Renal cortex interstitium (tissue), 11 donors: ENCODE results near the gene WDR4. TPM values are rescaled to one million over a fixed set of nuclear protein-coding genes. Genes with fewer than 3 reads are reported as not detected.
"Not testable (repeated sequence)": the region's sequence is repeated elsewhere in the genome, so short reads cannot be mapped to it uniquely, and the experiment has no call there.

Experiments
- DNase-seq, 11 donors: peaks; one replicate each; pipeline ENCODE4 v3.0.0-alpha.2; 2013; ENCODE audit warnings: low read depth in 9 of 11, low spot score in 4 of 11; ENCODE audit errors: extremely low read depth in 1 of 11
- polyA plus RNA-seq, 3 donors: library from polyadenylated mRNA; unstranded; fragments of 120-200 nt; gene quantifications; one replicate each; pipeline ENCODE4 v1.2.1, GENCODE V29; 2013; ENCODE audit not compliant: insufficient read length in 3 of 3

Gene WDR4
- polyA plus RNA-seq, 3 donors = 7.4 to 12.6 (median 12.4) TPM

DNA sequence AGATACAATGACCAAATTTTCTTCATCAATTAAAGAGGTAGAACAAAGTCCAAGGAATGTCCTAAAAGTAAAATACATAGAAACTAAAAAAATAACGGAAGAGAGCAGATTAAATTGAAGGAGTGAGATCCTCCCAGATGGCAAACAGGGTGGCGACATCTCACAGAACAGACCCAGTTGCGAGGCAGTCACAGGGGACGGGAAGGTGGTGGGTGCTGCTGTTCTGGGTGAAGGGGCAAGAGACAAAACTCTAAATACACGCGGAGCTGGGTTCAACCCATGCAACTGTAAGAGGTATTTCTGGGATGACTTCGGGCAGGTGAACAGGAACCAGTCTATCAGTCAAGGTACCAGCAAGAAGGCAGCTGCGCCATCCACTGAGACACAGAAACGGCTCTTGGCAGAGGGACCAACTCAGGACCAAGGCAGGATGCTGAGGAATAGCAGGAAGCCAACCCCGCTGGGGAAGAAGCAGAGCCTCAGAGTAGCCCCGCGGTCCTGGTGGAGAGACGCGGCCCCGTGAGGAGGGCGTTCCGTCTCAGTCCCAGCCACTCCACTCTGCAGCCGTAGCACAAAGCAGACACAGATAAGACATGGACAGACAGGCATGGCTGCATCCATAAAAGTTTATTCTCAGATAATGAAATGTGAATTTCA, 32.2 kb downstream of the WDR4 start:
- no peak for DNase-seq

DNA sequence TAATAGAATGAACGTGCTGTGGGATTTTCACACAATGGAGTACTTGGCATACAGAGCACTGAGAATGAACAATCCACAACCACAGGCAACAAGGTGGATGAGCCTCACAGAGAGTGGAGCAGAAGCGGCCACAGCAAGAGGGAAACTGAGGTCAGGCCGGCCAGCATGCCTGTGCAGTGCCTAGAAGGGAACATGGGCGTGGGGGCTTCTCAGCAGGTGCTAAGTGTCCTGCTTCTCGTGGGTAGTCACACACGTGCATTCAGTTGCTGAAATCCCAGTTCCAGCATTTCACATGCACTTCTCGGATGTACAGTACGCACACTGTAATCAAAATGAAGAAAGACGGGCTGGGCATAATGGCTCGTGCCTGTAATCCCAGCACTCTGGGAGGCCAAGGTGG, 33.1 kb downstream of the WDR4 start:
- no peak for DNase-seq

DNA sequence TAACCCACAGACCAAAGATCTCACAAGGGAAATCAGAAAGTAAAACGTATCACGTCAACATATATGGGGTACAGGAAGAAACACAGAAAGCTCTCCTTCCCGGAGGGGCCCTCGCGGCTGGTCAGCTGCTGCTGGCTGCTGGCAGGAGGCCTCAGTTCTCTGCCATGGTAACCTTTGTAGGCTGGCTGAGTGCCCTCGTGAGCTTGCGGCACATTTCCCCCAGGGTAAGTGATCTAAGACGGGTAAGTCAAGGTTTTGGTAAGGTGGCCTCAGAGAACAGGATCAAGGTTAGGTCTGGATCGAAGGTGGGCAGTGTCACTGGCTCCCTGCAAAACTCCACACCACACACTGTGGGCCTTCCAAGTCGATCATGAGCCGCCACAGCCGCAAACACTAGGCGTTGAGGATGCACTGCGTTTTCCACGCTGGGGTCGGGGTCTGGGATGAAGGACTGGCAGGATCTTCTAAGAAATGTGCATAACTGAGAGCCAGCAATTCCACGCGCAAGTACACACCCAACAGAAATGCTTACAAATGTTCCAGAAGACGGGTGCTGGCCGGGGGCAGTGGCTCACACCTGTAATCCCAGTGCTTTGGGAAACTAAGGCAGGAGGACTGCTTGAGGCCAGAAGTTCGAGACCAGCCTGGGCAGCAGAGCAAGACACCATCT, 33.9 kb downstream of the WDR4 start:
- no peak for DNase-seq

DNA sequence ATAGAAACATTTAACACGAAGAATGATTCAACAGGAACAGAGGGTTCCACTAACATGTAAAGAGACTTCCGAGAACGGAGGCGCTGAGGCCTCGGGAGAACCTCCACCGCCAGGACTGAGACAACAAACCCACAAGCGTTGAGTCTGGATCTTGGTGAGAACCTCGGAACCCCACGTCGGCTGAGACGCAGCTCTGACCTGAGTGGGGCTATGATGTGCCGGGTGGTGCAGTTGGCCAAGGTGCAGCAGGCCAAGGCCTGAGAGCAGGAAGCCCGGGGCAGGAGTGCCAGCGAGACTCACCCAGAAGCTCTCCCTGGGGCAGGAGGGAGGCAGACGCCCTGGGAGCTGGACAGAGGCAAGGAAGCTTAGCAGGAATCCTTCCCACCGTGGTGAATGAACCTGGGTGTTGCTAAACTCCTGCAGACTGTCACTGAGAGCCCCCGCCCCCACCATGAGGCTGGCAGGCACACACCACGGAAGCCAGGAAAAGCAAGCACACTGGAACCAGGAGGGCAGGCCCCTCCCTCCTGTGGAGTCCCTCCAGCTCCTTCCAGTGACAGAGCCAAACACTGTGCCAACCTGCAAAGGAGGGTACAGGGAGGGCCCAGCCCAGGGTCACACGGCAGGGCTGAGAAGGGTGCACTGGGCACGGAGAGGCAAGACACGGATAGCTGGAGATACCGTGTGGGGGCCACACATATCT, 34.8 kb downstream of the WDR4 start:
- DNase-seq = no peak

DNA sequence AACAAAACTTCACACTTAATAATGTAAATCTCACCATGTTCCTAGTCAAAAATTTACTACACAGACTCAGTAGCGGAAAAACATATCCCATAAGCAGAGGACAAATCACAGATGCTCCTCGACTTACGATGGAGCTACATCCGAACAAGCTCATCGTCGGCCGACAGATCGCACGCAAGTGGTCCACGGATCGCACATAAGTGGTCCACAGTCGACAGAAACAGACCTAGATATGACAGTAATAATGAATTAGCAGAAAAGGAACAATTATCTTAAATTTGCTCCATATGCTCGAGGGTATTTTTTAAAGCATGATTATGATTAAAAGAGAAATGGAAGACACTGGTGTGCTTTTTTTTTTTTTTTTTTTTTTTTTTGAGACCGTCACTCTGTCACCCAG, 36.3 kb downstream of the WDR4 start:
- DNase-seq = no peak

DNA sequence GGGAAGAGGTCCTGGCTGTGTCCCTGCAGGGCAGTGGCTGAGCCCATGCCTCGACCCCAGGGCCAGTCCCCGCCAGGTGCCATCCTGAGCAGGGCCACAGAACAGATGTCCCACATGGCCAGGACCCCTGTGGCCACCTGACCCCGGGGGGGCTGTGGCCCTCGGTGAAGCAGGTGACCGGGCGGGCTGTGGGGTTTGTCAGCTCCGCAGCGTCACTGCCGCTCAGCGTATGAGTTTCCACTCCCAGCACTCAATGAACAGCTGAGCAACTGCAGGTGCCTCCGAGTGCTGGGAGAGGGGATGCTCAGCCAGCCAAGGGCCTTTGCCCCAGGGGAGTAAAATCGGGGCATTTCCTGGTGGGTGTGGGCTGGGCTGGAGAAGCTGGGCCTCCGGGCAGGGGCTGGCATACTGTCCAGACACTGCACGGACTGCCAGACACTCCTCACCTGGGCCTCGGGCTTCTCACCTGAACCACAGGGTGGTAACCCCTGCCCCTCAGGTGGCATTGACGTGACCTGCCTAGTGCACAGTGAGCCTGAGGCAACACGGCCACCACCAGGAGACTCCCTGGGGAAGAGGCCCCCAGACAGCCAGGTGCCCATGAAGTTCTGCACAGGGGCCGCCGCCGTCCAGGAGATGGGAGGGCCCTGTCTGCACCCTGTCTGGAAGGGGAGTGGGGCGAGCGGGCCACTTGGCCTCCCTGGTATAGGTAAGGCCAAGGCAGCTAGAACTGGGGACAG, 37.3 kb downstream of the WDR4 start:
- DNase-seq = not testable (repeated sequence)

DNA sequence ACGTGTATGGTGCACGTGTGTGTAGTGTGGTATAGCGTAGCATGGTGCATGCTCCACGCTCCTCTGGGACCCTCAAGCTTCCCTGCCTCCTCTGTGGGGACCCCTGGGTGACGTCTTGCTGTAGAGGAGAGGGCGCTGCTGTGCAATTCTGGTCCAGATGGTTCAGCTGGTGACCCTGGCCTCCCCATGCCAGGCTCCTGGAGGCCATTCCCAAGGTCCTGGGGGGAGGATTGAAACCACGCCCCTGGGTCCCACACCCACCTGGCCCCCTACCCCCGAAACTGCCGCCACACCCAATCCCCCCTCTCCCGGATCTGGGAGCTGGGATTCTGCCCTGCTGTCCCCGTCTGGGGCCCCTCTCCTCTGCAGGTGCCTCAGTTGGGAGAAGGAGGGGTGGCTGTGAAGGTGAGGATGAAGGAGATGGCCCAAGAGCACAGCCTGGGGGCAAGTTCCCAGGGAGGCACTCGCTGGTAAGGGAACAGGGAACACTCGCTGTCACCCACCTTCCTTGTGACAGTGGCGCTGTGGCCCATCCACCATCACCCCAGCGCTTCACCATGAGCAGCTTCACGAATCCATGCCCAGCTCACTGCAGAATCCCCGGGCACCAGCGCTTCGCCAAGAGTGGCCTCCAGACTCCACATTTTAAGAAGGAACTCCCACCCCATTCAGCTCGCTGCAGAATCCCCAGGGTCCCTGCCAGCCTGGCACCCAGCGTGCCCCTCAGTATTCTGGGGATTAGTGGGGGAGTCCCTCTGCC, 38.0 kb downstream of the WDR4 start:
- no peak for DNase-seq

DNA sequence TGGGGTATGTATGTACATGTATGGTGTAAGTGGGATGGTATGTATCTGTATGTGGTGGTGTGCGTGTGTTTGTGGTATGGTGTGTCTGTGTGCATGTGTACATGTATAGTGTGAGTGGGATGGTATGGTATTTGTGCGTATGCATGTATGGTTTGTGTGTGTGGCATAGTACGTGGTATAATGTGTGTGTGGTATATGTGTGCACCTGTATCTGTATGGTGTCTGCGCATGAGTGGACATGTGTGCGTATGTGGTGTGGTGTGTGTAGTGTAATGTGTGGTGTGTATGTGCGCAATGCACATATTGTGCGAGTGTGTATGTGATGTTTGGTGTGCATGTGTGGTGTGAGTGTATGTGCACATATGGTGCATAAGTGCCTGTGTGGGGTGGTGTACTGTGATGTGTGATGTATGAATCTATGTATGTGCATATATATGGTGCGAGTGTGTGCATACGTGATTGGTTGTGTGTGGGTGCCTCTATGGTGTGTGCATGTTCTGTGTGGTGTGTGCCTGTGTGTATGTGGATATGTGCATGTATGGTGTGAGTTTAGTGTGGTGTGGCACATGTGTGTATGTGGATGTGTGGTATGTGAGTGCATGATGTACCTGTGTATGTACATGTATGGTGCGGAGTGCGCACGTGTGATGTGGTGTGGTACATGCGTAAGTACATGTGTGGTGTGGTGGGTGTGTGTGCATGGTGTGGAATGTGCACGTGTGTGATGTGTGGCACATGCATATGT, 38.8 kb downstream of the WDR4 start:
- no peak for DNase-seq

DNA sequence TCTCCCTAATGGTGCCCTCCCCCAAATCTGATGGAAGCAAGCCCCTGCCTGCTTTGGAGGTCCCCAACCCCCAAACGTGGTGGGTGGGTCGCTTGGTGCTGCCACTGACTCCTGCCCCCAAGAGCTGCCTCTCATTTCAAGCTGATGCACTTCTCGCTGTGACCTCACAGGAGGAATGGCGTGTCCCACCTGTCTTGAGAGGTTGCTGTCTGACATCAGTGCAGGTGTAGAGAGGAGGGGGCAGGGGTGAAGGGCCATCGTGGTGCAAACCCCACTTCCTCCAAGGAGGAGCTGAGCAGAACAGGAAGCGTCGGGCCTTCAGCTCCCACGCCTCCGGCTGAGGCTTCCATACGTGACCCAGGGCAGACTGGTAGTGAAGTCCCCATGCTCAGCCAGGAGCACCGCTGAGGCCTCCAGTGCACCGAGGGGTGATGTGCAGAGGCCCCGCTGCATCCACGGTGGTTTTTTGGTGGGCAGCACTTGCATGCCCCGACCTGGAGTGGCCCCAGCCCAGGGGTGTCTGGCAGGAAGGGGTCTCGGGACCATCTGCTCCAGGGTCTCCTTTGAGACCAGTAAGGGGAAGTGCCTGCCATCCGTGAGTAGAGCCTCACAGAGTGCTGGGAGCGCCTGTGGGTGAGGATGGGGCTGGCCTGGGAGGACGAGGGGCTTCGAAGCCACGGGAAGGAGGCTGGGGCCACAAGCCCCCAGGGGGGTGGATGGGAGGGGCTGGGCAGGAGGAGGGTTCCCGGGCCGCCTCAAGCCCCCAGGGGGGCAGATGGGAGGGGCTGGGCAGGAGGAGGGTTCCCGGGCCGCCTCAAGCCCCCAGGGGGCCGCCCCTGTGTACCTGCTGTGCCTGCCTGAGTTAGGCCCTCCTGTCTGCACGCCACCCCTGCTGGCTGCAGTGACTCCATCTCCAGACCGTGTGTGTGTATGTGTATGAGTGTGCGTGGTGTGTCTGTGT, 39.8 kb downstream of the WDR4 start:
- no peak for DNase-seq

DNA sequence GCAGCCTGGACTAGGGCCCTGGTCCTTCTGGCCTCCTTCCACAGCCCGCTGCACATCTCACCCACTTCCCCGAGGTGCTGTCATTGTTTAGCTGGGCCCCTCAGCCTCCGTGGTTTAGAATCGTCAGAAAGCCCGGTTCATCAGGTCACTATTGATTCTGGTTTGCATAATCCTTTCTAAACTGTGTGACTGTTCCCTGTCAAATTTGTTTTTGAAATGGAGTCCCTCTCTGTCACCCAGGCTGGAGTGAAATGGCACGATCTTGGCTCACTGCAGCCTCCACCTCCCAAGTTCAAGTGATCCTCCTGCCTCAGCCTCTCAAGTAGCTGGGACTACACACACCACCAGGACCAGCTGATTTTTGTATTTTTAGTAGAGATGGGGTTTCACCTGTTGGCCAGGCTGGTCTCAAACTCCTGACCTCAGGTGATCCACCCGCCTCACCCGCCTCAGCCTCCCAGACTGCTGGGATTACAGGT, 41.1 kb downstream of the WDR4 start:
- DNase-seq = not testable (repeated sequence)

DNA sequence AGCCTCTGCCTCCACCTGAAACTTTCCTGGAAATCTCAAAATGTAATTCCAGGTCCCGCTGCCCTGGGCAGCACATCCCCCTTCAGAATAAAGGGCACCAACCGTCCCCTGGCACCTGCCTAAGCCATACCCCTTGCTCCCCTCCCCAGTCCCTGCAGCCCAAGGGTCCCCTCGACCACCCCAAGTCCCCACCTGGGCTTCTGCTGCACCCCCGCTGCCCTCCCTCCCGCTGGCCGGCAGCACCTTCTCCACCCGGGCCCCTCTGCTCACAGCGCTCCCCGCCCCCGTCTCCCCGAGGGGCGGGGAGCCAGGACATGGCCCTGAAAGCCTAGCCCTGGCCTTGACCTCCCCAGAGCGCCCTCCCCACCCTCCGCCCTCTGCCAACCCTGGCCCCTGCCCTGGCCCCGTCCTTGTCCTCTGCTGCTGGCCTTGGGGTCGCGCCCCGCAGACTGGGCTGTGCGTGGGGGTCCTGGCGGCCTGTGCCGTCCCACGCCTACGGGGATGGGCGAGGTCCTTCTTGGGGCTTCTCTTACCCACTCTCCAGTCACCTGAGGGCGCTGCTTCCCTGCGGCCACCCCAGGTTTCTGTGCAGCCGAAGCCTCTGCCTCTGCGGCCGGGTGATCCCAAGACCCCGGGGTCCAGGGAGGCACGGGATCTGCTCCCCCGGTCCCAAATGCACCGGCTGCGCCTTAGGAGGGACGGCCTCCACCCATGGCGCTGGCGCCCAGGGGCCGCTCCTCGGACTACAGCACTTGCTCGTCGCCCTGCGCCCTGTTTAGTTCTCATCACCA, 41.7 kb downstream of the WDR4 start:
- no peak for DNase-seq

DNA sequence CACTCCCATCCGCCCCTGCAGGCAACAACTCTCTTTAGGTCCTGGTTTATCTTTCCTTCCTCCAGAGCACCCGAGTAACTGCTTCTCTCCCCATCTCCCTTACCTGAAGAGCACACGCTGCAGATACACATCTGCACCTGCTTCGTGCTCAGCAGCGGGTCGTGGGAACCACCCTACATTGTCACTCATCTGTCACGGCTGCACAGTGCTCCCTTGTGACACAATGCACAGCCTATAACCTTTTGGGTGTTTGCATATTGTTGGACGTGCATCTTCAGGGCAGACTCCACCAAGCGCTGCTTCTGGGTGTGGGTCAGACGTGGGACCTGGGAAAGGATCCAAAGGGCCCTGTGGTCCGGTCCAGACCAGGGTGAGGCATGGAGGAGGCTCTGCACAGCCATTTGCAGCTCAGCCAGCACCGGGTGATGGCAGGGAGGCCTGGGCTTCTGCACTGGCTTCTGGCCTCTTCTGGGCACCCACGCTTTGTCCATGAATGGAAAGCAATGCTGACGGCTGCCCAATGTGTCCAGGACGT, 42.5 kb downstream of the WDR4 start:
- DNase-seq = no peak

DNA sequence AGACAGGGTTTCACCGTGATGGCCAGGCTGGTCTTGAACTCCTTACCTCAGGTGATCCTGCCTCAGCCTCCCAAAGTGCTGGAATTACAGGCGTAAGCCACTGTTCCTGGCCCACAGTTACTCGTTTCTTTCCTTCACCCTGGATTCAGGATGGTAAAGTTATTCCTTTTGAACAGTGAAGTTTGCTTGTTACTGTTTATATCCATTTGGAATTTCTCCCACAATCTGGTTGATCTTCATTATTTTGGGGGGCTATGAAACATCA, 43.0 kb downstream of the WDR4 start:
- no peak for DNase-seq

DNA sequence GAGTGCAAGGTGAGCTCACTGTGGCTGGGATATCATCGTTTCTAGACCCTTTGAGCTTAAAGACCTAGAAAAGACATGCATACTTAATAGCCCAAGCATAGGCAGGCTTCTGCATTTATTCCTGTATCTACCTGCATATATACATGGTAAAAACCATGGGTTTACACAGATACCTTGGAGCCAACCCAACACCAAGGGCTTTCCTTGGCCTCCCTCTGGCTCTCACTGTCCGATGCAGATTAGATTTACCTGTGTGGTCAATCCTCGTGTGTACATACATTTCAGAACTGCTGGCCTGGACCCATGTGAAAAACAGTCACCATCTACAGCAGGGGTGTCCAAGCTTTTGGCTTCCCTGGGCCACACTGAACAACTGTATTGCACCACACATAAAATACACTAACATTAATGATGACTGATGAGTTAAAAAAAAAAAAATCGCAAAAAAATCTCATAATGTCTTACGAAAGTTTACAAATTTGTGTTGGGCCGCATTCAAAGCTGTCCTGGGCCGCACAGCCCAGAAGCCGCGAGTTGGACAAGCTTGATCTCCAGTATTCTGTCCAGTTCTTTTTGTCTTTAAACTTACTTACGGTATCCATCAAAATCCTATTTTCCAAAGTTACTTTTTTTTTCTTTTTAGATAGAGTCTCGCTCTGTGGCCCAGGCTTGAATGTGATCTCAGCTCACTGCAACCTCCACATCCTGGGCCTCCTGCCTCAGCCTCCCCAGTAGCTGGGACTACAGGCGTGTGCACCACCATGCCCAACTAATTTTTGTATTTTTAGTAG, 43.5 kb downstream of the WDR4 start:
- no peak for DNase-seq

DNA sequence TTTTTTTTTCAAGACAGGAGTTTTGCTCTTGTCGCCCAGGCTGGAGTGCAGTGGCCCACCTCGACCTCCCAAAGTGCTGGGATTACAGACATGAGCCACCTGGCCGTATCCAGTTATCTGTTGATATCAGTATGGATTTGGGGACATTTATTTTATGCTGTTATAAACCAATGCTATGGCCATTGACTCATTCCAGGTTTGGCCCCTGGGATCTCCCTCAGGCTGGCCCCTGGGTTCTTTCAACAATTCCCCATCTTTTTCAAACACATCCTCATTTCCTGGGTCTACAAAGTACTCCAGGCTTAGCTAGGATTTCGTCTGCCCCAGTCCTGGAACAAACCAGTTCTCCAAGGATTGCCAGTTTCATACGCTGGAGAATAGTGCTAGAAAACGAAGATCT, 44.1 kb downstream of the WDR4 start:
- DNase-seq = no peak

DNA sequence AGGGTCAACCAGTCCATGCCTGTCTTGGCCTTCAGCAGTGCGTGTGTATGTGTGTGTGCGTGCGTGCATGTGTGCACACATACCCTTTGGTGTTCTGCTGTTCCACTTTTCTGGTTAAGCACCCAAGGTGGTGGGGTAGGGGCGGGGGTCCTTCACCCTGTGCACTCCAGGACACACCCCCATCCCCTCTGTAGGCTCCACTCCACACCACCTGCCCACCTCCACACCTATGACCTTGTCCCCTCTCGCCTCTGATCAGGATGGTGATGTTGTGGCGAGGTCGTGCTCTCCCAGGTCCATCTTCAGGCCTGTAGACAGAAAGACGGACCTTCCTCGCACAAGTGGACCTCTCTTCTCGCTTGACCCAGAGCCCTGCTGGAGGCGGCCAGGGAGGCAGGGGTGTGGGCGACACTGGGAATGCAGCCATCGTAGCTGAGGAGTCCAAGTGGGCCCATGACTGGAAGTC, 44.6 kb downstream of the WDR4 start:
- DNase-seq = no peak
